NT2/D1 (cell line): ENCODE data around the gene CALU.

Experiments
- DNase-seq: peaks from one replicate; pipeline ENCODE4 v3.0.0-alpha.2; 2011; ENCODE audit warnings: low read depth, low spot score
- H3K27me3 ChIP-seq: 2 replicates; pipeline ENCODE4 v1.6.0; 2011; ENCODE audit warnings: mild to moderate bottlenecking; ENCODE audit not compliant: insufficient read length, insufficient read depth
- H3K36me3 ChIP-seq: 2 replicates; pipeline ENCODE4 v1.6.1; 2011; ENCODE audit warnings: mild to moderate bottlenecking, low read length, mixed read lengths; ENCODE audit not compliant: insufficient read depth, insufficient read length
- H3K4me1 ChIP-seq: 2 replicates; pipeline ENCODE4 v1.5.1; 2011; ENCODE audit not compliant: insufficient read depth, insufficient read length
- H3K4me3 ChIP-seq: 2 replicates; pipeline ENCODE4 v1.5.1; 2011; ENCODE audit warnings: low read depth; ENCODE audit not compliant: insufficient read length
- H3K9ac ChIP-seq: 2 replicates; pipeline ENCODE4 v1.6.0; 2011; ENCODE audit warnings: low read depth; ENCODE audit not compliant: insufficient read length
- H3K9me3 ChIP-seq: 2 replicates; pipeline ENCODE4 v1.5.1; 2011; ENCODE audit warnings: mild to moderate bottlenecking, low read length; ENCODE audit not compliant: insufficient read depth
- SUZ12 ChIP-seq: IDR thresholded peaks from 2 replicates; pipeline ENCODE4 v1.6.1; 2011; ENCODE audit not compliant: insufficient read length, insufficient read depth; ENCODE audit errors: extremely low read depth
- YY1 ChIP-seq: IDR thresholded peaks from 2 replicates; pipeline ENCODE4 v1.6.1; 2011; ENCODE audit not compliant: insufficient read length, insufficient read depth
- ZNF274 ChIP-seq: IDR thresholded peaks from 2 replicates; pipeline ENCODE4 v1.6.1; 2011; ENCODE audit warnings: mild to moderate bottlenecking, low read depth, low read length

Gene CALU

GRCh38 chr7:128708824-128709223, 30.3 kb upstream of the CALU start:
- TF ChIP-seq YY1 (no peak), ZNF274 (no peak), SUZ12 (no peak)
- H3K9me3 ChIP-seq: peaks cover 10% of the 10 kb centered on the region; the same call in 1 of the 2 replicates

GRCh38 chr7:128710481-128710880, 28.7 kb upstream of the CALU start:
- Histone ChIP-seq H3K9me3 (peaks cover 10% of the 10 kb centered on the region; the same call in 1 of the 2 replicates), H3K9ac (no peak overlapping the region), H3K4me3 (no peak overlapping the region), H3K36me3 (no peaks in the 10 kb centered on the region), H3K4me1 (no peaks in the 10 kb centered on the region), H3K27me3 (no peaks in the 10 kb centered on the region)
- TF ChIP-seq YY1 (no peak), SUZ12 (no peak), ZNF274 (no peak)
- no peak for DNase-seq

More at GRCh38 chr7:128708824-128709223, 30.3 kb upstream of the CALU start:
- DNase-seq: no peak
- Histone ChIP-seq H3K27me3 (no peaks in the 10 kb centered on the region), H3K9ac (no peak overlapping the region), H3K4me1 (peaks cover 2% of the 10 kb centered on the region), H3K36me3 (no peaks in the 10 kb centered on the region), H3K4me3 (no peak overlapping the region)

GRCh38 chr7:128713794-128714193, 25.4 kb upstream of the CALU start:
- no peaks in the 10 kb centered on the region for H3K27me3 ChIP-seq
- H3K9me3 ChIP-seq: peaks cover 10% of the 10 kb centered on the region; the same call in 1 of the 2 replicates
- no peak for DNase-seq
- TF ChIP-seq SUZ12 (no peak), YY1 (no peak), ZNF274 (no peak)
- H3K4me1 ChIP-seq: peaks cover 2% of the 10 kb centered on the region
- no peak overlapping the region for H3K9ac ChIP-seq
- H3K36me3 ChIP-seq: no peaks in the 10 kb centered on the region
- no peak overlapping the region for H3K4me3 ChIP-seq

GRCh38 chr7:128714701-128715495, 24.3 kb upstream of the CALU start:
- no peak for DNase-seq
- H3K4me1 ChIP-seq: peaks cover 2% of the 10 kb centered on the region

GRCh38 chr7:128718967-128719642, 20.1 kb upstream of the CALU start:
- H3K4me1 ChIP-seq: peaks cover 2% of the 10 kb centered on the region
- no peak for DNase-seq
- no peaks in the 10 kb centered on the region for H3K36me3 ChIP-seq
- no peak overlapping the region for H3K9ac ChIP-seq
- no peak overlapping the region for H3K4me3 ChIP-seq
- H3K27me3 ChIP-seq: no peaks in the 10 kb centered on the region
- no peak for TF ChIP-seq SUZ12
- no peak for TF ChIP-seq YY1
- no peak for TF ChIP-seq ZNF274
- H3K9me3 ChIP-seq: no peaks in the 10 kb centered on the region

More at GRCh38 chr7:128714701-128715495, 24.3 kb upstream of the CALU start:
- Histone ChIP-seq H3K4me3 (no peak overlapping the region), H3K36me3 (no peaks in the 10 kb centered on the region), H3K27me3 (no peaks in the 10 kb centered on the region), H3K9ac (no peak overlapping the region), H3K9me3 (peaks cover 10% of the 10 kb centered on the region; the same call in 1 of the 2 replicates)
- TF ChIP-seq SUZ12: no peak
- TF ChIP-seq ZNF274: no peak
- TF ChIP-seq YY1: no peak

- Histone ChIP-seq H3K9ac (no peak overlapping the region), H3K4me1 (no peaks in the 10 kb centered on the region), H3K4me3 (no peak overlapping the region), H3K36me3 (no peaks in the 10 kb centered on the region), H3K9me3 (no peaks in the 10 kb centered on the region), H3K27me3 (no peaks in the 10 kb centered on the region)
- TF ChIP-seq ZNF274 (no peak), YY1 (no peak), SUZ12 (no peak)
- no peak for DNase-seq
Observed at GRCh38 chr7:128721376-128721775, 17.8 kb upstream of the CALU start.

GRCh38 chr7:128724743-128725142, 14.4 kb upstream of the CALU start:
- H3K36me3 ChIP-seq: no peaks in the 10 kb centered on the region
- TF ChIP-seq SUZ12 (no peak), ZNF274 (no peak), YY1 (no peak)
- no peak overlapping the region for H3K9ac ChIP-seq

More at GRCh38 chr7:128724743-128725142, 14.4 kb upstream of the CALU start:
- no peaks in the 10 kb centered on the region for H3K27me3 ChIP-seq
- no peak for DNase-seq
- no peak overlapping the region for H3K4me3 ChIP-seq
- H3K4me1 ChIP-seq: no peaks in the 10 kb centered on the region
- H3K9me3 ChIP-seq: no peaks in the 10 kb centered on the region
